Stimulated activated CD8-positive, alpha-beta memory T cell treated with anti-CD3 and anti-CD28 coated beads, Interleukin-15, amount 100 ng/mL, for 1 hour (primary cell): Measurements from ENCODE around the gene FAM193A.
"Not testable (repeated sequence)": the region's sequence is repeated elsewhere in the genome, so short reads cannot be mapped to it uniquely, and the experiment has no call there.

Source experiments
- DNase-seq: peaks from one replicate; pipeline ENCODE4 v3.0.0-alpha.2; 2020; ENCODE audit warnings: low read depth

The FAM193A gene

DNA sequence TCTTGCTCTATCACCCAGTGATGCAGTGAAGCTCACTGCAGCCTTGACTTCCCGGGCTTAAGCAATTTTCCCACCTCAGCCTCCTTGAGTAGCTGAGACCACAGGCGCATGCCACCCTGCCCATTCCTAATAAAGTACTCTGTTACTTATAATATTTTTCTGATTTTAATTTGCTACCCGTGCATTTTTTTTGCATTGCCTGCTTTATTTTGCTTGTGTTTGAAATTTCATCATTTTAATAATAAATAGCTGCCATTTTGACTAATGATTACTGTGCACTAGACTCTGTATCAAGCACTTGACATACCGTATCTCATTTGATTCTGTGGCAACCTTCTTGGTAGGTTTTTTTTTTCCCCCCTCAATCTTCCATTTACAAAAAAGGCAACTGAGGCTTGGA lies 41.7 kb downstream of the FAM193A start:
- DNase-seq: no peak

DNA sequence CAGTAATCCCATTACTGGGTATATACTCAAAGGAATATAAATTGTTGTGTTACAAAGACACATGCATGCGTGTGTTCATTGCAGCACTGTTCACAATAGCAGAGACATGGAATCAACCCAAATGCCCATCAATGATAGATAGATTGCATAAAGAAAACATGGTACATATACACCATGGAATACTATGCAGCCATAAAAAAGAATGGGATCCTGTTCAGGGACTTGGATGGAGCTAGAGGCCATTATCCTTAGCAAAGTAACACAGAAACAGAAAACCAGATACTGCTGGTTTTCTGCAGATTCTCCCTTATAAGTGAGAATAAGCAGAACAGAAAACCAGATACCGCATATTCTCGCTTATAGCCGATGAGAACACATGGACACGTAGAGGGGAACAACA lies 43.5 kb downstream of the FAM193A start:
- no peak for DNase-seq

DNA sequence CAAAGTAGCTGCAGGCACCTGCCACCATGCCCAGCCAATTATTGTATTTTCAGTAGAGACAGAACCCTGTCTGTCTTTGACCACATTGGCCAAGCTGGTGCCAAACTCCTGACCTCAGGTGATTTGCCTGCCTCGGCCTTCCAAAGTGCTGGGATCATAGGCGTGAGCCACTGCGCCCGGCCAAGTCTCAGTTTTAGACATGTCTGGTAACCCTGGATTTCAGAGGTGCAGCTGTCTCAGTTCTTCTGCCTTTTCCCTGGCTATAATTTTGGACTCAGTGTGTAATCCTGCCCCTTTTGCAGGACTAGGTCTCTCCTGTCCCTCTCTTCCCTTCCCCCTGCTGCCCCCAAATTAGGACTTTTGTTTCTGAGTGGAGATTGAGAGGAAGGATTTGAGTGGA lies 46.6 kb downstream of the FAM193A start:
- no peak for DNase-seq

DNA sequence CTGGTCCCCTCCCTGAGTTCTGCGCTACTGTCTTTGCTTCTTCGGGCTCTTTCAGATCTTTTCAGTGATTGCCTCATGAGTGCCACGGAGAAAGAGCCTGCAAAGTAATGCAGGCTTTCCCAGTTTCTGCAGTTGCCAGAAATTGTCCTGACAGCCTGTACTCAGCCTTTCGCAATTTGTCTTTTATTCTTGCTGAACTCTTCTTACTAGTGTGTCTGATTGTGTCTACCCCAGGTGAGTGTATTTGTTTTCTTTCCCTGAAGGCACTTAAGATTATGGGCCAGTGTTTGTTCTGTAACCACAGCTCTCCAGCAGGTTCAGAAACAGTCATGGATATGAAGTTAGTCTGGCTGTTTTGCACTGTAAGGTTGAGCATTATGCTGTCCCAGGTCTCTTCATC lies 47.1 kb downstream of the FAM193A start:
- no peak for DNase-seq

DNA sequence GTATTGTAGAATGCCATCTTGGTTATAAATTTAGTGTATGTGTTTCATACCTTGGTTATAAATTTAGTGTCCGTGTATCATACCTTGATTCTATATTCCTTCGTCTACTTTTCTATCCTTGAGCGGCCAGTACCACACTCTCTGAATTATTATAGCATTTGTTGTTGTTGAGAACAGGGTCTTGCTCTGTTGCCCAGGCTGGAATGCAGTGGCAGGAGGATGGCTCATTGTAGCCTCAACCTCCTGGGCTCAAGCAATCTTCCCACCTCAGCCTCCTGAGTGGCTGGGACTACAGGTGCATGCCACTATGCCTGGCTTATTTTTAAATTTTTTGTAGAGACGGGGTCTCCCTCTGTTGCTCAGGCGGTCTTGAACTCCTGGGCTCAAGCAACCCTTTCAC lies 50.1 kb downstream of the FAM193A start:
- DNase-seq: no peak

DNA sequence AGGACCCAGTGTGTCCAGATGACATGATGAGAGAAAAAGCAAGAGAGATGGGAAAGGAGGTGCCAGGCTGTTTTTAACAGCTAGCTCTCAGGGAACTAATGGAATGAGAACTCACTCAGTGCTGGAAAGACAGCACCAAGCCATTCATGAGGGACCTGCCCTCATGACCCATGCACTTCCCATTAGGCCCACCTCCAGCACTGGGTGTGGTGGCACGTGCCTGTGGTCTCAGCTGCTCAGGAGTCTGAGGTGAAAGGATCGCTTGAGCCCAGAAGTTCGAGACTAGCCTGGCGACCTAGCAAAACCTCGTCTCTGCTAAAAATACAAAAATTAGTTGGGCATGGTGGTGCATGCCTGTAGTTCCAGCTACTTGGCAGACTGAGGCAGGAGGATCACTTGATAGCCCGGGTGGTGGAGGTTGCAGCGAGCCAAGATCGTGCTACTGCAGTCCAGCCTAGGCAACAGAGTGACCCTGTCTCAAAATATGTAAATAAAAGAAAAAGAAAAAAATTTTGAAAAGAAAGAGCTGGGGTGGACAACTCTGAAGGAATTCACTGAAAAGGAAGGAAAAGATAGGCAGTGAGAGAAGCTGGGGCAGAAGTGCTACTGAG lies 50.9 kb downstream of the FAM193A start:
- no peak for DNase-seq

DNA sequence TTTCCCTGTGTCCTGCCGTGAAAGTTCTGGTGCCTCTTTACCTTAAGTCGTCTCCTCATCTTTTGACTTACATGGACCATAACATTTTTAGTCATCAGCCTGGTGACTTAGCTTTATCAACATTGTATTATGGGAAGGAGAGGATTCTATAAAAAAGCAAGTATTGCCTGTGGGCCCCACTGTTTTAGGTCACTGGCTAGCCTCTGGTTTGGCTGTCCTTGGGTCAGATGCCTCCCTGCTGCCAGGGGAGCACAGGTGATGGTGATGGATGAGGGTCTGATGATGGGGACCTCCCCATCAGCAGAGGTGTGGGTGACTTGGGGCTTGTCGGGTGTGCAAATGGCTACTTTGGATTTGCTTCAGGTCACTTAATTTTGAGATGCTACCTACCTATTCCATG lies 51.8 kb downstream of the FAM193A start:
- no peak for DNase-seq

DNA sequence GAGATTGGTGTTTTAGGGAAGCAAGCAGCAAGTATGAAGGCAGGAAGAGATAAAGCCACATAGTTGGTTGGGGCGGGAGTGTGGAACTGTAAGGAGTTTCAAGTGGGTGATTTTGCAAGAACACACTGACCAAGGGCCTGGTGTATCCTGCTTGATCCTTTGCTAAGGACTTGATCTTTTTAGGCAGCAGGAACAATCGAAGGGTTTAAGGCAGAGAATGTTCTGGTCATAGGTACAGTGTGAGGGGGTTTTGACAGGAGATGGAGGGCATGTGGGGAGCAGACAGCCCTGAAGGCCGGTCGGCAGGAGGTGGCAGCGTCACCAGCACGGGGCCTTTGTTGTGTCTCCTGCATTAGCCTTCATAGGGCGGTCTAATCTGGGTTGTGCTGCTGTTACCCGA lies 54.7 kb downstream of the FAM193A start:
- DNase-seq: no peak

DNA sequence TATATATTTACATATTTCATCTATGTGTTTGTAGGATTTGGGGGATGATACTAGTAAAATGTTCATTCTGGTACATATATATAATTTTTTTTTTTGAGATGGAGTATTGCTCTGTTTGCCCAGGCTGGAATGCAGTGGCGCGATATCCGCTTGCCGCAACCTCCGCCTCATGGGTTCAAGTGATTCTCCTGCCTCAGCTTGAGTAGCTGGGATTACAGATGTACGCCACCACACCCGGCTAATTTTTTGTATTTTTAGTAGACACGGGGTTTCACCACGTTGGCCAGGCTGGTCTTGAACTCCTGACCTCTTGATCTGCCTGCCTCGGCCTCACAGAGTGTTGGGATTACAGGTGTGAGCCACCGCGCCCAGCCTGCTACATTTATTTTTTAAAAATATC lies 55.6 kb downstream of the FAM193A start:
- not testable (repeated sequence) for DNase-seq

DNA sequence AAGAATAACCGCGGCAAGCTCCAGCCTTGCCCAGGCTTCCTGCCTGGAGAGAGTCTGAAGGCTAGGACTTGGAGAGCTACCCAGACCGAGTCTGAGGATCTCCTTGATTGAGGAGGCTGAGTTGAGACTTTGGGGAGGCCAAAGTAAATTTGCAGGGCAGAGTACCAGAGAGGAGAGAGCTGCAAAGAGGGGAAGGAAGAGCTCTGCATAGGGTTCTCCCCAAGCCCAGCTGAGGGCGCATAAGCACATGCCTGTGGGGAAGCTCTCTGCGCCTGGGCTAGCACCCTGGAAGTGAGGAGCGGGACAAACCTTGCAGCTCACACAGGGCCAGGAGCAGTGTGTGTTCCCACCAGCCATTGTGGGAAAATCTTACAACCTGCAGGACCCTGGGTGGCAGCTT lies 56.1 kb downstream of the FAM193A start:
- no peak for DNase-seq

DNA sequence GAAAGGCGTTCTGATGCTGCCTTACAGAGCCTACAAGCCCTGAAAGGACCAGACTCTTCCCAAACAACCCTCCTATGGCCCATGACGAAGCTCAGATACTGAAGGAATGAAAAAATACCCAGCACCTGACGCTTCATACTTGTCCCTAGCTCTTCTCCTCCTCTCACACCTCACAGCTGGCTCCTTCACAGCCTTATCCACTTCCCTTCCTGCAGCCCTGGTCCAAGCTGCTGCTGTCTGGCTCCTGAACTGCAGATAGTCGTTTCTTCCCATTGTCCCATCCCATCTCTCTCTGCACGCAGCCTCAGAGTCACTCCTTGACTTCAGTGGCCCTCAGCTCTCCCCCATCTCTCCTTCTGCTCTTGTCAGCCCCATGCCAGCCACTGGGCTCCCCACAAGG lies 56.6 kb downstream of the FAM193A start:
- no peak for DNase-seq

DNA sequence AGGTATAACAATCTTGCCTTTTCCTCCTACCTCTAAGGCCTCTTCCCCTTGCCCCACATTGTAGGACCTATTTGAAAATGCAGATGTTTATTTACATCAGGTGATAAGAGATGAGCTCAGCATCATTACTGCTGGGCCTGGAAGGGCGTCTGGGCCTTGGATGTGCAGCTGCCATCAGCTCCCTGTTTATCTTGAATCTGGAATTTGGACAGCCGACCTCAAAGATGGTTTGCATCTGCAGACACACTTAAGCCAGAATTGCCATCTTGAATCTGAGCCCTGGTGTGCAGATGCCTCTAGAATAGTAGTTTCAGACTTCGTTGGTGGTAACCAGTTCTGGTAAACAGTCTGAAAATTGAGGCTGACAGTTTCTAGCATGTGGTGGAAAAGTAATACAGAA lies 59.0 kb downstream of the FAM193A start:
- no peak for DNase-seq

DNA sequence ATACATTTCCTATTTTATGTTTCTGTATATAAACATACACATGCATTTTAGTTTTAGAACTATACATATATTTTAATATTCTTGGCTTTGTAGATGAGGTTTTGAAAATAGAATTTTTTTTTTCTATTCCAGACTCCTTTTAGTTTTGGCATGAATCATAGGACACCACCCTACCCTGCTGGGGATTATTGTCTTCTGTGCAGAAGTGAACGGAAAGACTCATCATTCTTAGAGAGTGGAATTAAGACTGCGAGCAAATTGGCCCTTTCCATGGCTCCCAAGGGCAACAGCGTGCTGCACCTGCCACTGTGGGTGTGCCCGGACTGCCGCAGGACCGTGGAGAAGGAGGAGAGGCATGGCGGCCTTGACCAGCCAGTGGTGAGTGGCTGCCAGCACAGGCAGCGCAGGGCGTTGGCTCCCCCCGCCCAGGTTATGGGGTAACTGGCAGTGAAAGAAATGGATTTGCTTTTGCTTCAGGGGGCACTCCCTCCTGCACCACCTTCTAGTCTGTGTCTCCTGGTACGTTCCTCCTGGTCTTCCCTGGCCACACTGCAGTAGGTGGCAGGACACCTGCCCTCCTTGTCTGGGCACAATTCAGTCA lies 59.6 kb downstream of the FAM193A start:
- no peak for DNase-seq

DNA sequence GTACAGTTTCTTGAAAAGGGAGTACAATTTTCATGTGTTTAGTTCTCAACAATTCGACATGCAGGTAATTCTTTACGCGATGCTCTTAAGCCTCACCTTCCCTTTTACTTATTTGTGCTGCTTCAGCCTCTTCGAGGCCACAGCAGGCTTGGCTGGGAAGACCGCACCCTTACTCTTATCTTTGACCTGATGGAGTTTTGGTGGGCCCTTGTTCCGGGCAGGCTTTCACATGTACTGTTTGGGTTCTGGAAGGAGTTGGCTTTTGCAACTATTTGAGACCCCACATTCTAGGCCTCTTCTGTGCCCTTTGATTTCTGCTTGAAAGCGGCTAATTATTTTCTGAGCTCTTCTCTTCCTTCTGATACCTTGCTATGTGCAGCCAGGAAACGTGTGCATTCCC lies 60.2 kb downstream of the FAM193A start:
- no peak for DNase-seq

DNA sequence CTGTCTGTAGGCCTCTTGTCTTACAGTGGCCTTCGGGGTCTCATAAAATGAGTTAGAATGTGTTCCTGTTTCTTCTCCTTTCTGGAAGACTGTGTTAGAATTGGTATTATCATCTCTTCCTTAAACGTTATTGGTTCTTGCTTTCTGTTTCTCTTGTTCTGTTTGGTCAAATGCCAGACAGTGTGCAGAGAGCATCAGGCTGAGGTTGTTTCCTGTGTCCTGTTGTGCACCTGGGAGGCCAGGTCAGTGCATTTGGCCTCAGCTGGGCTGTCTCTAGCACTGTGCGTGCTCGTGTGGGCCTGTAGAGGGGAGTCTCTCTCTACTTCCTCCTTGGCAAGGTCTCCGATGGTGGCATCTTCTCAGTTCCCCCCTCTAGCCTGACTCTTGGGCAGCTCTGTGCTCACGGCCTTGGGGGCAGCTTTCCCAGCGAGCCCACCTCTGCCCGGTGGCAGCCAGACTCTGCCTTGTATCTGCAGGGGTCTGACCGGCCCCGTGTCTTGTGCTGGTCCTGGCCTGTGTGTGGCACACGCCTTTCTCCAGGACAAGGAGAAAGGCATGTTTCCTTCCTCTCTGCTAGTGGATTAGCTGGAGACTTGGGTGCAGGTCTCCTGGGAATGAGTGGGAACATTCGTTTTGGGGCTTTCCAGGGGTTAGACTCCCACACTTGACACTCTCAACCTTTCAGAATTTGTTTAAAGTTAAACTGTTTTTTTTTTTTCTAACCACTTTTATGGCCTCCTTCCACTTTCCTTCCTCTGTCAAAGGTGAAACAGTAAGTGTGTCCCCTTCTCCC lies 62.3 kb downstream of the FAM193A start:
- DNase-seq: no peak

DNA sequence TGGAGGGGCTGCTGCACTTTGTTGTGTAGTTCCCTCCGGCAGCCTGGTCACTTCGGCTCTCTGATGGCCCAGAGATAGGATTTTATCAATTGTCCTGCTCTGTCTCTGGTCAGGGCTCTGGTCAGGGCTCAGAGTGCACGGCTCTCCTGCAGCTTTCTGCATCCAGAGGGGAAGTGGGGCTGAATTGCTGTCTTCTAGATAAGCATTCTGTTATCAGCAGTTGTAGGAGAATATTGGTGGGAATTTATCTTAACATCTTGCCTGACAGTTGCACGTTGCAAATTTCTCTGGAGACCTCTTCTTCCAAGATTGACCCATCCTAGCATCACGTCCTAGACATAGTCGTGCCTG lies 62.8 kb downstream of the FAM193A start:
- DNase-seq: no peak

DNA sequence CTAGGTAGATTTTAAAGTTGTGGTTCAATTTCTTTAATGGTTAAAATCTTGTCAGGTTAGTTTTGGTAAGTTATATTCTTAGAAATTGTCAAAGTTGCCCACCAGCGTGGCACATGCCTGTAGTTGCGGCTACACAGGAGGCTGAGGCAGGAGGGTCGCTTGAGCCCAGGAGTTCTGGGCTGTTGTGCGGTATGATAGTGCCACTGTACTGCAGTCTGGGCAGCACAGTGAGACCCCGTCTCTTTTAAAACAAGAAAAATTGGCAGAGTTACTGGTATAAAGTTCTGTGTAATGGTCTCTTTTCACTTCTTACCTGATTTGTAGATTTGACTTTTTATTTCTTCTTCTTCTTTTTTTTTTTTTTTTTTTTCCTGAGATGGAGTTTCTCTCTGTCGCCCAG lies 64.4 kb downstream of the FAM193A start:
- DNase-seq: no peak

DNA sequence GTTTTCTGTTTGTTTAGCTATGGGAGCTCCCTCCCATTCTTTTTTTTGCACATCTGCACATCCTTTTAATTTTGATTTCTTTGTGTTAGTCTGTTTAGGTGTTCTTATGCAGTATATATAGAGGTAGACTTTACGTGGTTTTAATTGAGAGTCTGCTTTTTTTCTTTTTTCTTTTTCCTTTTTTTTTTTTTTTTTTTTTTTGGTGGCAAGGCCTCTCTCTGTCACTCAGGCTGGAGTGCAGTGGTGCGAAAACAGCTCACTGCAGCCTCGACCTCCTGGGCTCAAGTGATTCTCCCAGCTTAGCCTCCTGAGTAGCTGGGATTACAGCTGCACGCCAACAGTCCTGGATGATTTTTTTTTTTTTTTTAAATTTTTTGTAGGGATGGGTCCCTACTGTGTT lies 68.2 kb downstream of the FAM193A start:
- DNase-seq: no peak

DNA sequence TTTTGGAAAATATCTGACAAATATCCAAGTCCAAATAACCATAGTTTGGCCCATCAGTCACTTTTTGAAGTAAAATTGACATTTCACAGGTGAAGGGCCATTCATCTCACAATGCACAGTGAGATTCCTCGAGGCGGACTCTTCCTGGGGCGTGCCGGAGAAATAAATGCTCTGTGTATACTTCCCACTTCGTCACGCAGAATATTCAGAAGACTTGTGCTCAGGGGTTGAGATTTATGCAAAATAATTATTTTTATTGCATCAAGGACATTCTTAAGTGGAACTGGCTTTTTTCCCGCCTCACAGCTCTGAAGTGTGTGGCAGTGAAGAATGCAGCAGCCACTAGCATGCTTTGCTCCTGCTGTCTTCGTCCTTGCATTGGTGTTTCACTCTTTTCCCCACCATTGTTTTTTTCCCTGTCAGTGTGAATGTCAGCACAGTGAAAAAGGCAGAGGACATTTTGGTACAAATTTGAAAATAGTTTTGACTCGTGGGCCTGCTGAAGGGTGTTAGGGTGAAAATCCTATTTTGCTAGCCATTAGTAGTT lies 70.6 kb downstream of the FAM193A start:
- DNase-seq: no peak

DNA sequence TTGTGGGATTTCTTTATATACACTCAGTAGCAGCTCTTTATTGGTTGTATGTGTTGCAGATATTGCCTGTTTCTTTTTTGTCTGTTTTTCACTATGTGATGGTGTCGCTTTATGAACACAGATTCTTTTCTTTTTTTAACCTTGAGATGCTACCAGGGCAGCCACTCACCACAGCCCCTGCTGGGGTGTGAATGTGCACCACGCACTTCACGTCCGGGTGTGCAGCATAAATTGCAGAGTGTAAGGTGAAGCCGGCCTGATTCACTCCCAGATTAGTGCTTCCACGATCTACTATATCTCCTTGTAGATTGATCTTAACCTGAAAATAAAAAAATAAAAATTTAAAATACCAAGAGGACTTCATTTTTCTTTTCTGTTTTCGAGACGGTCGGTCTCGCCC lies 71.4 kb downstream of the FAM193A start:
- no peak for DNase-seq

DNA sequence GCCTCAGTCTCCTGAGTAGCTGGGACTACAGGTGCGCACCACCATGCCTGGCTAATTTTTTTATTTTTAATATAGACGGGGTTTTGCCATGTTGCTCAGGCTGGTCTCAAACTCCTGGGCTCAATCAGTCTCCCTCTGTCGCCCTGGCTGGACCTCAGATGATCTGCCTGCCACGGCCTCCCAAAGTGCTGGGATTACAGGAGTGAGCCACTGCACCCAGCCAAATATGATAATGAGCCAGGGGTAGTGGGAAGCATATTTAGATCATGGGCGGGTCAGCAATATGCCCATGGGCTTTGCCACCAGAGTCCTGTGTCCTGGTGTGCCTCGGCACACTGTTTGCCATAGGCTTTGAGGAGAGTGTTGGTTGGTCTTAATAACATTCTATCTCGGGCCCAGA lies 71.8 kb downstream of the FAM193A start:
- no peak for DNase-seq

DNA sequence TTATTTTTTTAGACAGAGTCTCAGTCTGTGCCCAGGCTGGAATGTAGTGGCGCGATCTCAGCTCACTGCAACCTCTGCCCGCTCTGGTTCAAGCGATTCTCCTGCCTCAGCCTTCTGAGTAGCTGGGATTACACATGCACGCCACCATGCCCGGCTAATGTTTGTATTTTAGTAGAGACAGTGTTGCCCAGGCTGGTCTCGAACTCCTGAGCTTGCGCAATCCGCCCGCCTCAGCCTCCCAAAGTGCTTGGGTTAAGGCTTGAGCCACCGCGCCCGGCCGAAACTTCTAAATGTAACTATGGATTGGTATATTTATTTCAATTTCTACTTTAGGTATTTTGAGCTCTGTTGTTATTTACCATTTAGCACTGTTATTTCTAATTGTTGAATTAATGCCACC lies 79.4 kb downstream of the FAM193A start:
- no peak for DNase-seq

DNA sequence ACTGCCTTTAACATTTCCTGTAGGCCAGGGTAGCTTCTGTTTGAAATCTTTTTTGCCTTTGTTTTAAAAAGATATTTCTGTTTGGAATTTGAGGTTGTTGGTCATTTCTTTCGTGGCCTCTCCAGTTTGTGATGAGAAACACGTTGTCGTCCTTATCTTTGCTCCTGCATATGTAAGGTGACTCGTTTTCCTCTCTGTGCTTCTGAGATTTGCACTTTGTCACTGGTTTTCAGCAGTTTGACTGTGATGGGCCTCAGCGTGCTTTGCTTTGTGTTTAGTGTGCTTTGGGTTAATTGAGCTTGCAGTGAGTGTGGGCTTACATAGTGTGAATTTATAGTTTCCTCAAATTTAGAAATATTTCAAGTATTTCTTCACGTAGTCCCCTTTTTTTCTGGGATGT lies 81.5 kb downstream of the FAM193A start:
- DNase-seq: no peak

DNA sequence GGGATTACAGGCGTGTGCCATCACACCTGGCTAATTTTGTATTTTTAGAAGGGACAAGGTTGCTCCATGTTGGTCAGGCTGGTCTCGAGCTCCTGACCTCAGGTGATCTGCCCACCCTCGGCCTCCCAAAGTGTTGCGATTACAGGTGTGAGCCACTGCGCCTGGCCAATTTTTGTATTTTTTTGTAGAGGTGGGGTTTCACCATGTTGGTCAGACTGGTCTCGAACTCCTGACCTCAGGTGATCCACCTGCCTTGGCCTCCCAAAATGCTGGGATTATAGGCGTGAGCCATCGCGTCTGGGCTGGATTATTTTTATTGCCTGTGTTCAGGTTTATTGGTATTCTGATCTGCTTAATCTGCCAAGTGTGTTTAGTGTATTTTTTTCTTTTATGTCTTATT lies 82.3 kb downstream of the FAM193A start:
- not testable (repeated sequence) for DNase-seq
